Thyroid gland (tissue), 4 donors: ENCODE measurements around the gene ZNF644.

ENCODE experiments used
- CTCF ChIP-seq, 6 experiments: fragments of 200-600 bp in 3 of 6; fragments of 450-650 bp in 3 of 6; sonication (generic) in 3 of 6; IDR thresholded peaks; one replicate each; pipeline ENCODE4 v1.5.1; 2016 to 2019; ENCODE audit warnings: antibody characterized with exemption in 6 of 6, mild to moderate bottlenecking in 2 of 6, inconsistent platforms in 1 of 6, moderate library complexity in 1 of 6
- POLR2A ChIP-seq, 2 donors: fragments of 450-650 bp; IDR thresholded peaks; one replicate each; pipeline ENCODE4 v1.6.1; 2017; ENCODE audit warnings: antibody characterized with exemption in 2 of 2, mild to moderate bottlenecking in 2 of 2, moderate library complexity in 1 of 2

- TF ChIP-seq CTCF (IDR thresholded peaks at IDR 0.05) = no peak
- no peak for TF ChIP-seq POLR2A (IDR thresholded peaks at IDR 0.05)
Measured at GRCh38 chr1:91014475-91014874, 7.4 kb downstream of the ZNF644 start.
